Lower leg skin (tissue), 4 donors: ENCODE measurements around the gene TOX2. TPM values are rescaled to one million over a fixed set of nuclear protein-coding genes. Genes with fewer than 3 reads are reported as not detected.

Experiments
- DNase-seq, 2 donors: peaks; one replicate each; pipeline ENCODE4 v3.0.0-alpha.2; 2019; ENCODE audit warnings: low spot score in 2 of 2
- H3K4me3 ChIP-seq: fragments of 200-600 bp; sonication (generic); 2 replicates; pipeline ENCODE4 v1.5.1; 2017; ENCODE audit warnings: mild to moderate bottlenecking, low read depth; ENCODE audit not compliant: poor library complexity, severe bottlenecking
- CTCF ChIP-seq, 3 donors: fragments of 450-650 bp; IDR thresholded peaks; one replicate each; pipeline ENCODE4 v1.5.1; 2016; ENCODE audit warnings: antibody characterized with exemption in 3 of 3, mild to moderate bottlenecking in 3 of 3, moderate library complexity in 2 of 3
- POLR2A ChIP-seq, 2 donors: fragments of 450-650 bp; IDR thresholded peaks; one replicate each; pipeline ENCODE4 v1.6.1; 2016 to 2017; ENCODE audit warnings: antibody characterized with exemption in 2 of 2, mild to moderate bottlenecking in 1 of 2, moderate library complexity in 1 of 2
- WGBS, 2 donors: methylation state at CpG; one replicate each; pipeline ENCODE4 v1.1.5; 2018; 5-methylcytosine and 5-hydroxymethylcytosine counted together
- intact Hi-C: fragments of 100-400 bp; cut with DNase I; formaldehyde crosslinking; loops from one replicate; pipeline ENCODE4 v1.15.0; 2023; ENCODE audit warnings: low total_unique reads
- total RNA-seq, 4 donors: library from RNA; depleted of rRNA; stranded (reverse); fragments of >200 nt; gene quantifications; one replicate each; pipeline ENCODE4 v1.1.0, GENCODE V29; 2016

TOX2 gene
- total RNA-seq, 4 donors from 2014 or later: 1.8 to 5.2 (median 1.9) TPM

- intact Hi-C loops: no loop called here
- no peak for DNase-seq
- no peak overlapping the region for H3K4me3 ChIP-seq
- WGBS, 2 donors: 80 to 87% methylated on average over 6 of the region's 6 CpGs
- no peak for TF ChIP-seq CTCF (IDR thresholded peaks at IDR 0.05)
- TF ChIP-seq POLR2A (IDR thresholded peaks at IDR 0.05): no peak
Observed at GRCh38 chr20:43983904-43984361, 69.3 kb downstream of the TOX2 start.

GRCh38 chr20:43984587-43984986 is 69.9 kb downstream of the TOX2 start:
- WGBS, 2 donors: 58 to 63% methylated on average over 4 of the region's 4 CpGs
- no peak overlapping the region for H3K4me3 ChIP-seq
- DNase-seq: no peak
- intact Hi-C loops: no loop called here
- TF ChIP-seq CTCF (IDR thresholded peaks at IDR 0.05) (no peak), POLR2A (IDR thresholded peaks at IDR 0.05) (no peak)

- TF ChIP-seq CTCF (IDR thresholded peaks at IDR 0.05) (no peak), POLR2A (IDR thresholded peaks at IDR 0.05) (no peak)
- 53 to 80% methylated on average over 3 of the region's 3 CpGs for WGBS, 2 donors
- DNase-seq: no peak
- intact Hi-C loops: no loop called here
- H3K4me3 ChIP-seq: no peak overlapping the region
Observed at GRCh38 chr20:43985121-43985520, 70.5 kb downstream of the TOX2 start.

- H3K4me3 ChIP-seq: no peak overlapping the region
- 71 to 82% methylated on average over 9 of the region's 9 CpGs for WGBS, 2 donors
- intact Hi-C loops: no loop called here
- DNase-seq: no peak
- TF ChIP-seq POLR2A (IDR thresholded peaks at IDR 0.05): no peak
- no peak for TF ChIP-seq CTCF (IDR thresholded peaks at IDR 0.05)
Observed at GRCh38 chr20:43985608-43986316, 71.1 kb downstream of the TOX2 start.

- WGBS, 2 donors: 53 to 68% methylated on average over 1 of the region's 1 CpG
- DNase-seq: no peak
- intact Hi-C loops: no loop called here
- TF ChIP-seq POLR2A (IDR thresholded peaks at IDR 0.05) (no peak), CTCF (IDR thresholded peaks at IDR 0.05) (no peak)
- H3K4me3 ChIP-seq: no peak overlapping the region
Observed at GRCh38 chr20:43987018-43987417, 72.4 kb downstream of the TOX2 start.

- no peak overlapping the region for H3K4me3 ChIP-seq
- 22 to 35% methylated on average over 4 of the region's 4 CpGs for WGBS, 2 donors
- TF ChIP-seq POLR2A (IDR thresholded peaks at IDR 0.05): no peak
- no peak for TF ChIP-seq CTCF (IDR thresholded peaks at IDR 0.05)
- intact Hi-C loops: no loop called here
- DNase-seq: peak in 1 of 2 donors; percentile 28
Observed at GRCh38 chr20:43987531-43987930, 72.9 kb downstream of the TOX2 start.
